SK-N-MC (cell line): Measurements from ENCODE around the gene CACNA1B.

Source experiments
- EZH2 ChIP-seq: fragments of 200-600 bp; sonication (generic); IDR thresholded peaks from one replicate; pipeline ENCODE4 v1.6.1; 2017; ENCODE audit warnings: antibody characterized with exemption
- FOXP2 ChIP-seq: optimal IDR thresholded peaks from 2 replicates; pipeline ENCODE3; 2011; ENCODE audit warnings: mild to moderate bottlenecking, moderate library complexity; ENCODE audit not compliant: insufficient read depth; ENCODE audit errors: extremely low read length, control extremely low read depth
- POLR2AphosphoS5 ChIP-seq: IDR thresholded peaks from 2 replicates; pipeline ENCODE4 v1.6.1; 2012; ENCODE audit warnings: mild to moderate bottlenecking, low read depth, low read length, borderline replicate concordance

GRCh38 chr9:137873858-137874362 lies 3.7 kb upstream of the CACNA1B start:
- TF ChIP-seq POLR2AphosphoS5 (no peak), FOXP2 (no peak), EZH2 (no peak)
